GM18867 (cell line): Measurements from ENCODE around the gene C1S.

Experiments
- ATAC-seq: cut with Tn5 transposase; IDR thresholded peaks from one replicate; pipeline ENCODE4 v1.9.1; 2021; ENCODE audit warnings: mild to moderate bottlenecking, moderate library complexity; ENCODE audit not compliant: unreplicated experiment

C1S gene

GRCh38 chr12:7075518-7075917, 15.0 kb downstream of the C1S start:
- ATAC-seq, result no peak

GRCh38 chr12:7075939-7076338, 15.4 kb downstream of the C1S start:
- ATAC-seq, result no peak

- no peak for ATAC-seq
Observed at GRCh38 chr12:7076493-7076892, 16.0 kb downstream of the C1S start.

GRCh38 chr12:7078163-7078562, 17.6 kb downstream of the C1S start:
- no peak for ATAC-seq

- no peak for ATAC-seq
Observed at GRCh38 chr12:7079826-7080125, 19.3 kb downstream of the C1S start.

GRCh38 chr12:7081037-7081436, 20.5 kb downstream of the C1S start:
- ATAC-seq, result no peak

- ATAC-seq, result no peak
Observed at GRCh38 chr12:7083125-7083524, 22.6 kb downstream of the C1S start.

- no peak for ATAC-seq
Observed at GRCh38 chr12:7089196-7089871, 28.8 kb downstream of the C1S start.

GRCh38 chr12:7090222-7090998, 29.9 kb downstream of the C1S start:
- ATAC-seq, result no peak

GRCh38 chr12:7091171-7091570, 30.7 kb downstream of the C1S start:
- no peak for ATAC-seq

- no peak for ATAC-seq
Observed at GRCh38 chr12:7091660-7092228, 31.2 kb downstream of the C1S start.

- ATAC-seq, result no peak
Observed at GRCh38 chr12:7092229-7092985, 31.9 kb downstream of the C1S start, which contains the start of gene C1R. Gene C1R, minus strand, starts transcription at chr12:7092445. Its CDS starts 57 bp downstream, at chr12:7092388.

- ATAC-seq, result no peak
Observed at GRCh38 chr12:7092986-7093460, 32.5 kb downstream of the C1S start.

GRCh38 chr12:7093486-7093885, 33.0 kb downstream of the C1S start:
- no peak for ATAC-seq

GRCh38 chr12:7093892-7094291, 33.4 kb downstream of the C1S start:
- no peak for ATAC-seq

- ATAC-seq, result no peak
Observed at GRCh38 chr12:7096006-7096932, 35.8 kb downstream of the C1S start.

- no peak for ATAC-seq
Observed at GRCh38 chr12:7096979-7097378, 36.5 kb downstream of the C1S start.

GRCh38 chr12:7099290-7099996, 38.9 kb downstream of the C1S start:
- ATAC-seq, result no peak

GRCh38 chr12:7100239-7100638, 39.7 kb downstream of the C1S start:
- ATAC-seq, result no peak
